IMR-90 (cell line): ENCODE data around the gene RFPL1. TPM values are rescaled to one million over a fixed set of nuclear protein-coding genes. Genes with fewer than 3 reads are reported as not detected.

Experiments used
- ATAC-seq: fragments of 200-7000 bp; cut with Tn5 transposase; 2 replicates; pipeline ENCODE4 v1.9.1; 2020; ENCODE audit warnings: low read depth, mild to moderate bottlenecking, moderate library complexity
- BruUV-seq: library from RNA; stranded (reverse); fragments of 400-500 nt; replicated peaks from 2 replicates; lab custom pipeline; 2021; lab: Mats Ljungman, UMichigan
- CTCF ChIA-PET: fragments of 300-600 bp; formaldehyde crosslinking; extraction: SDS; loops from one replicate; lab custom pipeline; 2021; ENCODE audit warnings: antibody characterized with exemption; lab: Yijun Ruan, JAX
- POLR2A ChIA-PET: fragments of 300-600 bp; sonication (Branson Sonifier 250); formaldehyde crosslinking; loops from one replicate; lab custom pipeline; 2022; ENCODE audit warnings: antibody characterized with exemption; ENCODE audit not compliant: unreplicated experiment; lab: Charles Lee
- DNase-seq: peaks from one replicate; pipeline ENCODE4 v3.0.0; 2013
- H2AFZ ChIP-seq: replicated peaks from 2 replicates; pipeline ENCODE3; 2013; ENCODE audit warnings: low read length, mild to moderate bottlenecking; ENCODE audit not compliant: poor library complexity
- H2AK5ac ChIP-seq: 2 replicates; pipeline ENCODE4 v1.6.1; 2013; ENCODE audit warnings: low read depth, low read length, inconsistent platforms
- H2AK9ac ChIP-seq: replicated peaks from 2 replicates; pipeline ENCODE3; 2013; ENCODE audit warnings: mild to moderate bottlenecking, low read depth, low read length, moderate library complexity; ENCODE audit not compliant: poor library complexity
- H2BK120ac ChIP-seq: 2 replicates; pipeline ENCODE4 v1.6.1; 2013; ENCODE audit warnings: low read depth, low read length, inconsistent platforms
- H2BK15ac ChIP-seq: 3 replicates; pipeline ENCODE4 v1.6.1; 2013; ENCODE audit warnings: low read depth, low read length, inconsistent platforms
- H2BK20ac ChIP-seq: 2 replicates; pipeline ENCODE4 v1.6.1; 2013; ENCODE audit warnings: low read depth, mild to moderate bottlenecking, inconsistent platforms, low read length, moderate library complexity
- H2BK5ac ChIP-seq: 2 replicates; pipeline ENCODE4 v1.6.1; 2013; ENCODE audit warnings: mild to moderate bottlenecking, low read depth, low read length, inconsistent platforms; ENCODE audit not compliant: poor library complexity, severe bottlenecking
- H3K14ac ChIP-seq: replicated peaks from 2 replicates; pipeline ENCODE4 v1.6.1; 2013; ENCODE audit warnings: low read depth, low read length, inconsistent platforms
- H3K18ac ChIP-seq: 2 replicates; pipeline ENCODE4 v1.6.1; 2013; ENCODE audit warnings: low read depth, low read length, control low read depth
- H3K23ac ChIP-seq: 2 replicates; pipeline ENCODE4 v1.6.1; 2013; ENCODE audit warnings: low read depth, low read length, inconsistent platforms
- H3K27ac ChIP-seq: 2 replicates; pipeline ENCODE4 v1.5.1; 2013; ENCODE audit warnings: mild to moderate bottlenecking, control low read depth, low read length; ENCODE audit not compliant: insufficient read depth
- H3K27me3 ChIP-seq: 2 replicates; pipeline ENCODE4 v1.6.1; 2013; ENCODE audit warnings: low read length; ENCODE audit not compliant: control insufficient read depth, insufficient read depth
- H3K36me3 ChIP-seq: 2 replicates; pipeline ENCODE4 v1.6.1; 2013; ENCODE audit warnings: low read length, mixed read lengths; ENCODE audit not compliant: control insufficient read depth, insufficient read depth
- H3K4ac ChIP-seq: 2 replicates; pipeline ENCODE4 v1.6.1; 2013; ENCODE audit warnings: low read depth, low read length, inconsistent platforms
- H3K4me1 ChIP-seq: 2 replicates; pipeline ENCODE4 v1.6.1; 2013; ENCODE audit warnings: low read length, mixed read lengths; ENCODE audit not compliant: control insufficient read depth, insufficient read depth
- H3K4me2 ChIP-seq: 2 replicates; pipeline ENCODE4 v1.6.1; 2013; ENCODE audit warnings: low read depth, mild to moderate bottlenecking, control low read depth, low read length, moderate library complexity
- H3K4me3 ChIP-seq: 2 replicates; pipeline ENCODE4 v1.5.1; 2013; ENCODE audit warnings: low read depth, mild to moderate bottlenecking, control low read depth, low read length, moderate library complexity; ENCODE audit not compliant: insufficient read depth
- H3K56ac ChIP-seq: 2 replicates; pipeline ENCODE4 v1.6.1; 2013; ENCODE audit warnings: low read length, inconsistent platforms; ENCODE audit not compliant: insufficient read depth; ENCODE audit errors: extremely low read depth
- H3K79me1 ChIP-seq, 2 experiments: 2 replicates each; pipeline ENCODE4 v1.6.1; 2013; ENCODE audit warnings: low read length in 2 of 2, inconsistent platforms in 1 of 2, low read depth in 1 of 2
- H3K9ac ChIP-seq: 2 replicates; pipeline ENCODE4 v1.6.1; 2013; ENCODE audit warnings: low read depth, low read length, control low read depth
- H3K9me1 ChIP-seq: 2 replicates; pipeline ENCODE4 v1.6.1; 2013; ENCODE audit warnings: low read length, inconsistent platforms; ENCODE audit not compliant: insufficient read depth
- H3K9me3 ChIP-seq: 2 replicates; pipeline ENCODE4 v1.6.1; 2013; ENCODE audit warnings: low read length; ENCODE audit not compliant: control insufficient read depth, insufficient read depth
- H4K20me1 ChIP-seq: 2 replicates; pipeline ENCODE4 v1.6.1; 2013; ENCODE audit warnings: low read length, inconsistent platforms; ENCODE audit not compliant: insufficient read depth
- H4K5ac ChIP-seq: 2 replicates; pipeline ENCODE4 v1.6.1; 2013; ENCODE audit warnings: mild to moderate bottlenecking, low read depth, low read length, control low read depth
- H4K8ac ChIP-seq, 2 experiments: 2 replicates each; pipeline ENCODE4 v1.6.1; 2013; ENCODE audit warnings: low read depth in 2 of 2, low read length in 2 of 2, control low read depth in 1 of 2, inconsistent platforms in 1 of 2
- H4K91ac ChIP-seq: 2 replicates; pipeline ENCODE4 v1.6.1; 2013; ENCODE audit warnings: low read depth, low read length, inconsistent platforms; ENCODE audit not compliant: insufficient read depth
- BHLHE40 ChIP-seq: fragments of 150-350 bp; IDR thresholded peaks from 2 replicates; pipeline ENCODE4 v1.6.1; 2016; ENCODE audit warnings: mild to moderate bottlenecking, low read depth, low read length
- CEBPB ChIP-seq: IDR thresholded peaks from 2 replicates; pipeline ENCODE4 v1.6.1; 2012; ENCODE audit warnings: low read depth, low read length, improper control_type of control experiment
- CHD1 ChIP-seq: IDR thresholded peaks from 2 replicates; pipeline ENCODE4 v1.6.1; 2012; ENCODE audit warnings: low read depth, low read length, improper control_type of control experiment
- FOS ChIP-seq: fragments of 150-350 bp; IDR thresholded peaks from 2 replicates; pipeline ENCODE4 v1.6.1; 2016; ENCODE audit warnings: low read depth, low read length
- MAFK ChIP-seq: IDR thresholded peaks from 2 replicates; pipeline ENCODE4 v1.6.1; 2012; ENCODE audit warnings: low read depth, low read length, improper control_type of control experiment
- MAZ ChIP-seq: IDR thresholded peaks from 2 replicates; pipeline ENCODE4 v1.6.1; 2012; ENCODE audit warnings: low read depth, mild to moderate bottlenecking, low read length, improper control_type of control experiment, moderate library complexity, borderline replicate concordance
- MXI1 ChIP-seq: IDR thresholded peaks from 2 replicates; pipeline ENCODE4 v1.6.1; 2012; ENCODE audit warnings: low read depth, mild to moderate bottlenecking, low read length, moderate library complexity, borderline replicate concordance
- NFE2L2 ChIP-seq: fragments of 150-350 bp; IDR thresholded peaks from 2 replicates; pipeline ENCODE4 v1.6.1; 2016; ENCODE audit warnings: low read depth, mild to moderate bottlenecking, low read length
- POLR2A ChIP-seq: IDR thresholded peaks from 2 replicates; pipeline ENCODE4 v1.6.1; 2012; ENCODE audit warnings: mild to moderate bottlenecking, low read depth, low read length
- RAD21 ChIP-seq: IDR thresholded peaks from 2 replicates; pipeline ENCODE4 v1.6.1; 2012; ENCODE audit warnings: low read length, improper control_type of control experiment
- RCOR1 ChIP-seq: IDR thresholded peaks from 2 replicates; pipeline ENCODE4 v1.6.1; 2012; ENCODE audit warnings: mild to moderate bottlenecking, low read length, improper control_type of control experiment; ENCODE audit not compliant: insufficient replicate concordance
- RFX5 ChIP-seq: IDR thresholded peaks from 2 replicates; pipeline ENCODE4 v1.8.0; 2012; ENCODE audit warnings: low read depth, mild to moderate bottlenecking, low read length, moderate library complexity
- SMC3 ChIP-seq: fragments of 150-350 bp; IDR thresholded peaks from 2 replicates; pipeline ENCODE4 v1.6.1; 2016; ENCODE audit warnings: low read depth, mild to moderate bottlenecking, antibody characterized with exemption, low read length, moderate library complexity
- WGBS, 2 experiments: methylation state at CpG; one replicate each; pipeline versions ENCODE4 v1.1.5 to v1.1.7; 2013; ENCODE audit warnings: missing lambda C conversion rate in 2 of 2; ENCODE audit not compliant: insufficient read length in 1 of 2; ENCODE audit errors: extremely low coverage in 2 of 2; 5-methylcytosine and 5-hydroxymethylcytosine counted together
- dilution Hi-C: fragments of 300-500 bp; cut with HindIII; formaldehyde crosslinking; loops from one replicate; pipeline ENCODE4 v1.14.3; 2018; ENCODE audit warnings: low sequenced_read_pairs; ENCODE audit not compliant: unreplicated experiment
- in situ Hi-C: fragments of 300-500 bp; cut with MboI; formaldehyde crosslinking; loops from 3 replicates; pipeline ENCODE4 v1.14.3; 2019; ENCODE audit warnings: low sequenced_read_pairs, inconsistent platforms, mixed read lengths
- intact Hi-C: fragments of 100-400 bp; cut with micrococcal nuclease; formaldehyde crosslinking; loops from 2 replicates; pipeline ENCODE4 v1.10.0; 2022
- polyA plus RNA-seq, 3 experiments: library from polyadenylated mRNA; depleted of rRNA; stranded (reverse); fragments of >200 nt; gene quantifications; 2 replicates each; pipeline ENCODE4 v1.2.3, GENCODE V29; 2012; ENCODE audit warnings: low replicate concordance in 1 of 3
- total RNA-seq: library from RNA; depleted of rRNA; stranded (reverse); fragments of >200 nt; gene quantifications from 2 replicates; pipeline ENCODE4 v1.2.3, GENCODE V29; 2012
- TF ChIP-seq, protein P1 (sequence below): conservative IDR thresholded peaks from 2 replicates; pipeline ENCODE4 v1.5.1; 2012; ENCODE audit warnings: mild to moderate bottlenecking, low read depth, low read length, improper control_type of control experiment
- TF ChIP-seq, protein P2 (sequence below): fragments of 150-350 bp; IDR thresholded peaks from 2 replicates; pipeline ENCODE4 v1.6.1; 2017; ENCODE audit warnings: mild to moderate bottlenecking, antibody characterized with exemption, low read length, low read depth
- TF ChIP-seq, protein P3 (sequence below): fragments of 150-350 bp; IDR thresholded peaks from 2 replicates; pipeline ENCODE4 v1.6.1; 2016; ENCODE audit warnings: low read depth, mild to moderate bottlenecking, low read length, moderate library complexity, borderline replicate concordance

Gene RFPL1
- total and polyA plus RNA-seq, 2 of the 4 experiments (the other 2 are of a cell fraction): not detected

DNA sequence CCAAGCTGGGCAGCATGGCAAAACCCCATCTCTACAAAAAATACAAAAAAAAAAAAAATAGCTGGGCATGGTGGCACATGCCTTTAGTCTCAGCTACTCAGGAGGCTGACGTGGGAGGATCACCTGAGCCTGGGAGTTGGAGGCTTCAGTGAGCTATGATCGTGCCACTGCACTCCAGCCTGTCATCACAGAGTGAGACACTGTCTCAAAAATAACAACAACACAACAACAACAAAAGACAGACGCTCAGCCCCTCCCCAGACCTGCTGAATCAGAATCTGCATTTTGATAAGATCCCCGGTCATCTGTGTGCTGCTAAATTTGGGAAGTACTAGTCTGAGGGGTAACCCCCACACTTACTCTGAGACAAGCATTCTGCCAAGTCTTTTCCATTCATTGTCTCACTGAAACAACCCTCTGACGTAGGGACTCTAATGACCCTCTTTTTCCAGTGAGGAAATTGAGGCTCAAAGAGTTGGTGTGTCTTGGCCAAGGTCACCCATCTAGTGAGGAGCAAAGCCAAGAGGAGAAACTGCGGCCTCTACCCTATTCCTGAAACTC lies 49.1 kb downstream of the RFPL1 start:
- Histone ChIP-seq H2BK20ac (no peak overlapping the region), H3K27ac (no peak overlapping the region), H4K8ac (no peak overlapping the region), H3K9me1 (no peaks in the 10 kb centered on the region), H2AFZ (no peak overlapping the region), H4K5ac (no peak overlapping the region), H4K20me1 (no peaks in the 10 kb centered on the region), H3K4me3 (no peak overlapping the region), H3K9me3 (no peaks in the 10 kb centered on the region), H4K91ac (no peak overlapping the region), H3K23ac (no peak overlapping the region), H3K27me3 (peaks cover under 1% of the 10 kb centered on the region; the same call in 1 of the 2 replicates), H3K4me2 (no peak overlapping the region), H3K18ac (no peak overlapping the region), H3K14ac (no peak overlapping the region), H3K9ac (no peak overlapping the region), H2AK9ac (no peak overlapping the region), H3K4me1 (no peaks in the 10 kb centered on the region), H2BK120ac (no peak overlapping the region), H2BK5ac (no peak overlapping the region), H3K56ac (no peak overlapping the region), H3K79me1 (no peaks in the 10 kb centered on the region), H3K36me3 (no peaks in the 10 kb centered on the region), H2AK5ac (no peak overlapping the region), H2BK15ac (no peak overlapping the region), H3K4ac (no peak overlapping the region)
- ATAC-seq (no peak), DNase-seq (no peak)
- POLR2A ChIA-PET: interaction anchor here (0.6 kb wide), 1 partner anchor 357 kb away, joined by 4 read pairs; no protein-coding TSS in a partner anchor
- intact Hi-C loops (no loop called here), dilution Hi-C loops (no loop called here), in situ Hi-C loops (no loop called here)
- WGBS, 2 experiments: no CpG with 5 or more reads among the region's 6 CpGs
- no TSS peak for BruUV-seq
- CTCF ChIA-PET: no interaction called here
- no peak for TF ChIP-seq CHD1
- TF ChIP-seq MAZ: no peak
- TF ChIP-seq, protein P1, sequence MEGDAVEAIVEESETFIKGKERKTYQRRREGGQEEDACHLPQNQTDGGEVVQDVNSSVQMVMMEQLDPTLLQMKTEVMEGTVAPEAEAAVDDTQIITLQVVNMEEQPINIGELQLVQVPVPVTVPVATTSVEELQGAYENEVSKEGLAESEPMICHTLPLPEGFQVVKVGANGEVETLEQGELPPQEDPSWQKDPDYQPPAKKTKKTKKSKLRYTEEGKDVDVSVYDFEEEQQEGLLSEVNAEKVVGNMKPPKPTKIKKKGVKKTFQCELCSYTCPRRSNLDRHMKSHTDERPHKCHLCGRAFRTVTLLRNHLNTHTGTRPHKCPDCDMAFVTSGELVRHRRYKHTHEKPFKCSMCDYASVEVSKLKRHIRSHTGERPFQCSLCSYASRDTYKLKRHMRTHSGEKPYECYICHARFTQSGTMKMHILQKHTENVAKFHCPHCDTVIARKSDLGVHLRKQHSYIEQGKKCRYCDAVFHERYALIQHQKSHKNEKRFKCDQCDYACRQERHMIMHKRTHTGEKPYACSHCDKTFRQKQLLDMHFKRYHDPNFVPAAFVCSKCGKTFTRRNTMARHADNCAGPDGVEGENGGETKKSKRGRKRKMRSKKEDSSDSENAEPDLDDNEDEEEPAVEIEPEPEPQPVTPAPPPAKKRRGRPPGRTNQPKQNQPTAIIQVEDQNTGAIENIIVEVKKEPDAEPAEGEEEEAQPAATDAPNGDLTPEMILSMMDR: no peak
- TF ChIP-seq, protein P2, sequence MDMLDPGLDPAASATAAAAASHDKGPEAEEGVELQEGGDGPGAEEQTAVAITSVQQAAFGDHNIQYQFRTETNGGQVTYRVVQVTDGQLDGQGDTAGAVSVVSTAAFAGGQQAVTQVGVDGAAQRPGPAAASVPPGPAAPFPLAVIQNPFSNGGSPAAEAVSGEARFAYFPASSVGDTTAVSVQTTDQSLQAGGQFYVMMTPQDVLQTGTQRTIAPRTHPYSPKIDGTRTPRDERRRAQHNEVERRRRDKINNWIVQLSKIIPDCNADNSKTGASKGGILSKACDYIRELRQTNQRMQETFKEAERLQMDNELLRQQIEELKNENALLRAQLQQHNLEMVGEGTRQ: no peak
- TF ChIP-seq FOS: no peak
- no peak for TF ChIP-seq MAFK
- TF ChIP-seq MXI1: no peak
- no peak for TF ChIP-seq POLR2A
- TF ChIP-seq NFE2L2: no peak
- TF ChIP-seq, protein P3, sequence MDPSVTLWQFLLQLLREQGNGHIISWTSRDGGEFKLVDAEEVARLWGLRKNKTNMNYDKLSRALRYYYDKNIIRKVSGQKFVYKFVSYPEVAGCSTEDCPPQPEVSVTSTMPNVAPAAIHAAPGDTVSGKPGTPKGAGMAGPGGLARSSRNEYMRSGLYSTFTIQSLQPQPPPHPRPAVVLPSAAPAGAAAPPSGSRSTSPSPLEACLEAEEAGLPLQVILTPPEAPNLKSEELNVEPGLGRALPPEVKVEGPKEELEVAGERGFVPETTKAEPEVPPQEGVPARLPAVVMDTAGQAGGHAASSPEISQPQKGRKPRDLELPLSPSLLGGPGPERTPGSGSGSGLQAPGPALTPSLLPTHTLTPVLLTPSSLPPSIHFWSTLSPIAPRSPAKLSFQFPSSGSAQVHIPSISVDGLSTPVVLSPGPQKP: no peak
- TF ChIP-seq BHLHE40: no peak
- no peak for TF ChIP-seq RFX5
- no peak for TF ChIP-seq SMC3
- TF ChIP-seq RCOR1: no peak
- TF ChIP-seq RAD21: no peak
- TF ChIP-seq CEBPB: no peak
